ENCODE results near the gene CRACR2A. TPM values are rescaled to one million over a fixed set of nuclear protein-coding genes. Genes with fewer than 3 reads are reported as not detected.

CRACR2A gene
- polyA plus RNA-seq, 1 donor from 2014 or later, result 2.1 TPM

DNA sequence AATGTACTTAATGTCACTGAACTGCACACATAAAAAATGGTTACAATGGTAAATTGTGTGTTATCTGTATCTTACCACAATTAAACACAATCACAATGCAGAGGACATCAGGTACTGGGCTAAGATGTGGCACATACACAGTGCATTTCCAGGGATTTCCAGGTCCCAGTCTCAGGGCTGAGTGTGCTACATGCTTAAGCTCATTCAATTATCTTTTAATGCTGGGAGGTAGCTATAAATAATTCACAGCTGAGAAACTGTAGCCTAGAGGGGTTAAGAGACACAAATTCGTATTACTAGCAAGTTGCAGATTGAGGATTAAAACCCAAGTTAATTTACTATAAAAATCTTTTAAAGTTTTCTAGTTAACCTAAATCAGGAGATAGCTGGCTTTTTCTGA, 67.1 kb downstream of the CRACR2A start:
- H2AFZ ChIP-seq (ENCODE audit: low read depth, low read length), result no peak overlapping the region
- H3K27ac ChIP-seq (ENCODE audit: low read length), result no peak overlapping the region
- H3K79me2 ChIP-seq (replicated peaks; ENCODE audit: insufficient read depth, low read length), result no peaks in the 10 kb centered on the region
- no peaks in the 10 kb centered on the region for H3K27me3 ChIP-seq (ENCODE audit: insufficient read depth, low read depth, low read length)
- H3K9me3 ChIP-seq (ENCODE audit: low read length), result peaks cover 5% of the 10 kb centered on the region
- TF ChIP-seq, protein P1, sequence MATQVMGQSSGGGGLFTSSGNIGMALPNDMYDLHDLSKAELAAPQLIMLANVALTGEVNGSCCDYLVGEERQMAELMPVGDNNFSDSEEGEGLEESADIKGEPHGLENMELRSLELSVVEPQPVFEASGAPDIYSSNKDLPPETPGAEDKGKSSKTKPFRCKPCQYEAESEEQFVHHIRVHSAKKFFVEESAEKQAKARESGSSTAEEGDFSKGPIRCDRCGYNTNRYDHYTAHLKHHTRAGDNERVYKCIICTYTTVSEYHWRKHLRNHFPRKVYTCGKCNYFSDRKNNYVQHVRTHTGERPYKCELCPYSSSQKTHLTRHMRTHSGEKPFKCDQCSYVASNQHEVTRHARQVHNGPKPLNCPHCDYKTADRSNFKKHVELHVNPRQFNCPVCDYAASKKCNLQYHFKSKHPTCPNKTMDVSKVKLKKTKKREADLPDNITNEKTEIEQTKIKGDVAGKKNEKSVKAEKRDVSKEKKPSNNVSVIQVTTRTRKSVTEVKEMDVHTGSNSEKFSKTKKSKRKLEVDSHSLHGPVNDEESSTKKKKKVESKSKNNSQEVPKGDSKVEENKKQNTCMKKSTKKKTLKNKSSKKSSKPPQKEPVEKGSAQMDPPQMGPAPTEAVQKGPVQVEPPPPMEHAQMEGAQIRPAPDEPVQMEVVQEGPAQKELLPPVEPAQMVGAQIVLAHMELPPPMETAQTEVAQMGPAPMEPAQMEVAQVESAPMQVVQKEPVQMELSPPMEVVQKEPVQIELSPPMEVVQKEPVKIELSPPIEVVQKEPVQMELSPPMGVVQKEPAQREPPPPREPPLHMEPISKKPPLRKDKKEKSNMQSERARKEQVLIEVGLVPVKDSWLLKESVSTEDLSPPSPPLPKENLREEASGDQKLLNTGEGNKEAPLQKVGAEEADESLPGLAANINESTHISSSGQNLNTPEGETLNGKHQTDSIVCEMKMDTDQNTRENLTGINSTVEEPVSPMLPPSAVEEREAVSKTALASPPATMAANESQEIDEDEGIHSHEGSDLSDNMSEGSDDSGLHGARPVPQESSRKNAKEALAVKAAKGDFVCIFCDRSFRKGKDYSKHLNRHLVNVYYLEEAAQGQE (IDR thresholded peaks at IDR 0.05; ENCODE audit: borderline replicate concordance), result no peak
- TF ChIP-seq POLR2AphosphoS5 (IDR thresholded peaks at IDR 0.05), result no peak
- no peak for TF ChIP-seq MXI1 (conservative IDR thresholded peaks at IDR 0.05; ENCODE audit: poor library complexity, severe bottlenecking)
- TF ChIP-seq, protein P2, sequence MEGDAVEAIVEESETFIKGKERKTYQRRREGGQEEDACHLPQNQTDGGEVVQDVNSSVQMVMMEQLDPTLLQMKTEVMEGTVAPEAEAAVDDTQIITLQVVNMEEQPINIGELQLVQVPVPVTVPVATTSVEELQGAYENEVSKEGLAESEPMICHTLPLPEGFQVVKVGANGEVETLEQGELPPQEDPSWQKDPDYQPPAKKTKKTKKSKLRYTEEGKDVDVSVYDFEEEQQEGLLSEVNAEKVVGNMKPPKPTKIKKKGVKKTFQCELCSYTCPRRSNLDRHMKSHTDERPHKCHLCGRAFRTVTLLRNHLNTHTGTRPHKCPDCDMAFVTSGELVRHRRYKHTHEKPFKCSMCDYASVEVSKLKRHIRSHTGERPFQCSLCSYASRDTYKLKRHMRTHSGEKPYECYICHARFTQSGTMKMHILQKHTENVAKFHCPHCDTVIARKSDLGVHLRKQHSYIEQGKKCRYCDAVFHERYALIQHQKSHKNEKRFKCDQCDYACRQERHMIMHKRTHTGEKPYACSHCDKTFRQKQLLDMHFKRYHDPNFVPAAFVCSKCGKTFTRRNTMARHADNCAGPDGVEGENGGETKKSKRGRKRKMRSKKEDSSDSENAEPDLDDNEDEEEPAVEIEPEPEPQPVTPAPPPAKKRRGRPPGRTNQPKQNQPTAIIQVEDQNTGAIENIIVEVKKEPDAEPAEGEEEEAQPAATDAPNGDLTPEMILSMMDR (IDR thresholded peaks at IDR 0.05; ENCODE audit: poor library complexity, severe bottlenecking), result no peak
- TF ChIP-seq EZH2 (IDR thresholded peaks at IDR 0.05; ENCODE audit: borderline replicate concordance, insufficient read depth, low read length, poor library complexity, severe bottlenecking), result no peak
- no peak for TF ChIP-seq RAD21 (conservative IDR thresholded peaks at IDR 0.05)
- no peak for TF ChIP-seq TAF1 (IDR thresholded peaks at IDR 0.05; ENCODE audit: low read depth)
- TF ChIP-seq EP300 (conservative IDR thresholded peaks at IDR 0.05; ENCODE audit: poor library complexity, severe bottlenecking), result no peak
- TF ChIP-seq SMC3 (conservative IDR thresholded peaks at IDR 0.05; ENCODE audit: poor library complexity), result no peak
- no peak overlapping the region for H3K9ac ChIP-seq (ENCODE audit: low read length)
- H4K20me1 ChIP-seq (ENCODE audit: insufficient read depth), result no peaks in the 10 kb centered on the region
- H3K4me2 ChIP-seq (ENCODE audit: low read length), result no peak overlapping the region
- H3K4me3 ChIP-seq (ENCODE audit: low read length), result no peak overlapping the region
- H3K9me2 ChIP-seq (ENCODE audit: insufficient read depth, low read length), result no peaks in the 10 kb centered on the region
- H3K36me3 ChIP-seq (ENCODE audit: insufficient read depth, low read length), result no peaks in the 10 kb centered on the region
- no peaks in the 10 kb centered on the region for H3F3A ChIP-seq (ENCODE audit: insufficient read depth, low read length, poor library complexity, severe bottlenecking)

DNA sequence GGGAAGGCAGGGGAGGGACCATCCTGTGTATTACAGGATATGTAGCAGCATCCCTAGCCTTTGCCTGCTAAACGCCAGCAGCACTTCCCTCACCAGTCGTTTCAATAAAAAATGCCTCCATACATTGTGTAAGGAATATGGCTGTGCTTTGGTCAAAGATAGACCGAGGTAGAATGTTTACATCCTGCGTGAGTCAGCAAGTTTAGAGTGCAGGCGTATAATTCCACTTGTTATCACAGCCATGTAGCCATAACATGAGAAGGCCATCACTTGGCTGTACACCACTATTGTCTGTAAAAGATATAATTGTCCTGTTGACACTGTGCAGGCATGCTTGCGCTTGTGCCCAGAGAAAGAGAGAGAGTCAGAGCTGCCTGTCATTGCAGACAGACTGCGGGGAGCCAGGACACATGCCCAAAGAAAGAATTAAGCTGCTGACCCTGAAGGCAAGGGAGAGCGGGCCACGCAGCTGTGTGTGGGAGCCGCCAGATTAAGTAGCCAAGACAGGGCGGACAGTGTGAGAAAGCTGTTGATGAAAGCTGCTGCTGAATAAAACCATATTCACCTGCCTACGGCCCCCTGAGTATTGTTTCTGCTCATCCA, 68.4 kb downstream of the CRACR2A start:
- H3K36me3 ChIP-seq (ENCODE audit: insufficient read depth, low read length), result no peaks in the 10 kb centered on the region
- H3K79me2 ChIP-seq (replicated peaks; ENCODE audit: insufficient read depth, low read length), result no peaks in the 10 kb centered on the region
- H3K4me2 ChIP-seq (ENCODE audit: low read length), result no peak overlapping the region
- H3K9me2 ChIP-seq (ENCODE audit: insufficient read depth, low read length), result no peaks in the 10 kb centered on the region
- no peak overlapping the region for H3K4me3 ChIP-seq (ENCODE audit: low read length)
- H3K27ac ChIP-seq (ENCODE audit: low read length), result peak overlapping the region; percentile 18
- H3K9me3 ChIP-seq (ENCODE audit: low read length), result peaks cover 5% of the 10 kb centered on the region
- no peak overlapping the region for H2AFZ ChIP-seq (ENCODE audit: low read depth, low read length)
- no peak overlapping the region for H3K9ac ChIP-seq (ENCODE audit: low read length)
- no peaks in the 10 kb centered on the region for H3K27me3 ChIP-seq (ENCODE audit: insufficient read depth, low read depth, low read length)
- no peaks in the 10 kb centered on the region for H3F3A ChIP-seq (ENCODE audit: insufficient read depth, low read length, poor library complexity, severe bottlenecking)
- H4K20me1 ChIP-seq (ENCODE audit: insufficient read depth), result no peaks in the 10 kb centered on the region
- TF ChIP-seq TAF1 (IDR thresholded peaks at IDR 0.05; ENCODE audit: low read depth) (no peak), EZH2 (IDR thresholded peaks at IDR 0.05; ENCODE audit: borderline replicate concordance, insufficient read depth, low read length, poor library complexity, severe bottlenecking) (no peak), MXI1 (conservative IDR thresholded peaks at IDR 0.05; ENCODE audit: poor library complexity, severe bottlenecking) (no peak), RAD21 (conservative IDR thresholded peaks at IDR 0.05) (no peak), EP300 (conservative IDR thresholded peaks at IDR 0.05; ENCODE audit: poor library complexity, severe bottlenecking) (no peak), SMC3 (conservative IDR thresholded peaks at IDR 0.05; ENCODE audit: poor library complexity) (no peak), POLR2AphosphoS5 (IDR thresholded peaks at IDR 0.05) (peak; percentile 60)
- TF ChIP-seq, protein P1 (IDR thresholded peaks at IDR 0.05; ENCODE audit: borderline replicate concordance), result no peak
- TF ChIP-seq, protein P2 (IDR thresholded peaks at IDR 0.05; ENCODE audit: poor library complexity, severe bottlenecking), result no peak

Measured in neural cell (in vitro differentiated cells).